A549 (cell line): Measurements from ENCODE around the gene UBN2. TPM values are rescaled to one million over a fixed set of nuclear protein-coding genes. Genes with fewer than 3 reads are reported as not detected.

ENCODE experiments used
- ATAC-seq, 2 experiments: fragments of 200-7000 bp in 1 of 2; fragments of >200 bp in 1 of 2; cut with Nextera tagmentation in 1 of 2; cut with Tn5 transposase in 1 of 2; 3 replicates each; pipeline versions ENCODE4 v1.8.0 to v1.9.1; 2018 to 2020; ENCODE audit warnings: mild to moderate bottlenecking in 1 of 2, moderate library complexity in 1 of 2
- CTCF ChIA-PET: fragments of 300-600 bp; sonication (Branson Sonifier 250); formaldehyde crosslinking; extraction: SDS; loops from one replicate; lab custom pipeline; 2021; ENCODE audit warnings: antibody characterized with exemption, inconsistent platforms; lab: Yijun Ruan, JAX
- POLR2A ChIA-PET: fragments of 350-600 bp; formaldehyde crosslinking; extraction: SDS; loops from one replicate; lab custom pipeline; 2021; ENCODE audit warnings: antibody characterized with exemption, inconsistent platforms; lab: Yijun Ruan, JAX
- DNase-seq, 2 experiments: peaks; one replicate each; pipeline versions ENCODE4 v3.0.0 to v3.0.0-alpha.2; 2011 to 2016; ENCODE audit warnings: low read depth in 1 of 2, low spot score in 1 of 2
- FAIRE-seq: peaks from 2 replicates; lab custom pipeline; 2011; peaks lifted over from hg19 to GRCh38; lab: Jason Lieb, UNC
- H3K27ac ChIP-seq, 2 experiments: fragments of >200 bp; sonication (Bioruptor Twin); formaldehyde crosslinking; 3 replicates each; pipeline ENCODE4 v1.5.1; 2016 to 2017
- H3K4me1 ChIP-seq: fragments of >200 bp; sonication (Bioruptor Twin); formaldehyde crosslinking; 3 replicates; pipeline ENCODE4 v1.6.1; 2016
- H3K4me2 ChIP-seq: fragments of >200 bp; sonication (Bioruptor Twin); formaldehyde crosslinking; 3 replicates; pipeline ENCODE4 v1.6.1; 2016
- H3K4me3 ChIP-seq: fragments of >200 bp; sonication (Bioruptor Twin); formaldehyde crosslinking; 3 replicates; pipeline ENCODE4 v1.5.1; 2016
- H3K9me3 ChIP-seq: fragments of >200 bp; sonication (Bioruptor Twin); formaldehyde crosslinking; 3 replicates; pipeline ENCODE4 v1.6.1; 2016
- CHD2 ChIP-seq: fragments of 150-350 bp; IDR thresholded peaks from 2 replicates; pipeline ENCODE4 v1.6.1; 2014; ENCODE audit warnings: low read length; ENCODE audit not compliant: partially characterized antibody
- EP300 ChIP-seq, 2 experiments: fragments of >200 bp; sonication (Bioruptor Twin); formaldehyde crosslinking; IDR thresholded peaks; 2 replicates in 1 of 2; 3 replicates in 1 of 2; pipeline ENCODE4 v1.6.1; 2016 to 2017
- WGBS: methylation state at CpG from one replicate; pipeline ENCODE4 v1.1.6; 2017; ENCODE audit errors: missing lambda C conversion rate; 5-methylcytosine and 5-hydroxymethylcytosine counted together
- polyA plus RNA-seq, 4 experiments: library from polyadenylated mRNA; depleted of rRNA in 3 of 4; stranded (reverse); fragments of >200 nt; fragmentation: RNase III in 1 of 4; extraction: RNeasy Plus Mini Kit Qiagen cat#74134 plus additional on column Dnase treatment in 1 of 4; gene quantifications; 2 replicates in 3 of 4; 3 replicates in 1 of 4; pipeline ENCODE4 v1.2.3, GENCODE V29; 2011 to 2017
- small RNA-seq, 6 experiments: library from RNA; depleted of rRNA; stranded (forward); fragments of <200 nt; gene quantifications; one replicate each; pipeline ENCODE3, GENCODE V24; 2012

The UBN2 gene
- polyA plus RNA-seq, 2 of the 4 experiments (the other 2 are of a cell fraction): 2.1 to 5.7 TPM

- Histone ChIP-seq H3K4me1 (no peaks in the 10 kb centered on the region), H3K4me3 (no peak overlapping the region), H3K9me3 (no peaks in the 10 kb centered on the region), H3K4me2 (no peak overlapping the region), H3K27ac (no peak overlapping the region)
- TF ChIP-seq CHD2 (no peak), EP300 (IDR thresholded peaks at IDR 0.05) (no peak)
- FAIRE-seq: no peak
- CTCF ChIA-PET: interaction anchor here (0.6 to 1.3 kb wide), 3 partner anchors 15 to 553 kb away, joined by 4 to 5 read pairs (median 4); no protein-coding TSS in a partner anchor
- WGBS: 97% methylated on average over 1 of the region's 1 CpG
- POLR2A ChIA-PET: interaction anchor here (0.8 to 1.4 kb wide), 2 partner anchors 8 to 12 kb away, joined by 3 read pairs; no protein-coding TSS in a partner anchor
- no peak for DNase-seq
- no peak for ATAC-seq
Observed at GRCh38 chr7:139355320-139355719, 124.3 kb downstream of the UBN2 start.

Small RNA genes lying within 50 kb of the gene (small RNA-seq; reads per million reads assigned to genes)
- gene AC009220.1: 0 to 1.2 (median 0) reads per million in 6 experiments
- gene RNU6-206P: 0 reads per million in 6 experiments

Other genes starting within 250 kb of the UBN2 start
- gene KIAA1549, start 249.8 kb upstream of the UBN2 start, polyA plus RNA-seq (2011; rRNA removed): 4.1 and 9.2 TPM in 2 replicates
- gene KIAA1549, start 249.8 kb upstream of the UBN2 start, polyA plus RNA-seq (2017; fragmentation: RNase III; extraction: RNeasy Plus Mini Kit Qiagen cat#74134 plus additional on column Dnase treatment): 4.4 to 4.7 TPM (median 4.7 TPM) in 3 replicates
- 15.6 and 23.4 TPM in 2 replicates for gene ZC3HAV1L, start 195.2 kb upstream of the UBN2 start, polyA plus RNA-seq (2011; rRNA removed)
- 8.7 to 9.7 TPM (median 8.8 TPM) in 3 replicates for gene ZC3HAV1L, start 195.2 kb upstream of the UBN2 start, polyA plus RNA-seq (2017; fragmentation: RNase III; extraction: RNeasy Plus Mini Kit Qiagen cat#74134 plus additional on column Dnase treatment)
- 32.1 and 36.8 TPM in 2 replicates for gene ZC3HAV1, start 121.5 kb upstream of the UBN2 start, polyA plus RNA-seq (2011; rRNA removed)
- gene ZC3HAV1, start 121.5 kb upstream of the UBN2 start, polyA plus RNA-seq (2017; fragmentation: RNase III; extraction: RNeasy Plus Mini Kit Qiagen cat#74134 plus additional on column Dnase treatment): 22.2 to 22.7 TPM (median 22.6 TPM) in 3 replicates
- 21.1 and 23.4 TPM in 2 replicates for gene FMC1, start 110.1 kb downstream of the UBN2 start, polyA plus RNA-seq (2011; rRNA removed)
- 18.9 to 22.4 TPM (median 20.5 TPM) in 3 replicates for gene FMC1, start 110.1 kb downstream of the UBN2 start, polyA plus RNA-seq (2017; fragmentation: RNase III; extraction: RNeasy Plus Mini Kit Qiagen cat#74134 plus additional on column Dnase treatment)
- gene LUC7L2, start 128.7 kb downstream of the UBN2 start, polyA plus RNA-seq (2011; rRNA removed): 49.5 and 75.7 TPM in 2 replicates
- gene LUC7L2, start 128.7 kb downstream of the UBN2 start, polyA plus RNA-seq (2017; fragmentation: RNase III; extraction: RNeasy Plus Mini Kit Qiagen cat#74134 plus additional on column Dnase treatment): 47.8 to 50.0 TPM (median 49.5 TPM) in 3 replicates